C4-2B (cell line): ENCODE results near the gene TRUB1.

ENCODE experiments used
- H3K27ac ChIP-seq: fragments of 450-650 bp; 2 replicates; pipeline ENCODE4 v1.5.1; 2017
- CTCF ChIP-seq: fragments of 450-650 bp; conservative IDR thresholded peaks from 2 replicates; pipeline ENCODE4 v1.5.1; 2017; ENCODE audit warnings: mild to moderate bottlenecking
- ZFX ChIP-seq: fragments of 450-650 bp; IDR thresholded peaks from 2 replicates; pipeline ENCODE4 v1.6.1; 2017

Gene TRUB1

DNA sequence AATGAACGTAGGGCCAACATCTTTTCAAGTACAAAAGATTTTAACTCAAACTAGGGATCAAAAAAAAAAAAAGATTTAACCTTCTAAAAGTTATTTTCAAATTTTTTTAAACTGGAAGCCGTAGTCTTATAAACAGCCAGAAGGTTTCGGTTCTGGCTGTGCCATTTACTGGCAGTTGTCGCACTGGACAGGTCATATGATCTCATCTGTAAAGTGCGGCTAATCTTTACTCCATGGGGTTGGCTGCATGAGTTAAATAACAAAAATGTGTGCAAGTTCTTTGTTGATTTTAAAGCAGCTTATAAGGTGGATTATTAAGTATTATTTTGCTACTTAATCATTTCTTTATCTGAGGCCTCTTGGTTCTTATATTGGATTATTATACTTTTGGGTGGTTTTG, 36.6 kb downstream of the TRUB1 start:
- TF ChIP-seq CTCF (no peak), ZFX (no peak)

GRCh38 chr10:114975091-114975490, 37.1 kb downstream of the TRUB1 start:
- TF ChIP-seq ZFX (no peak), CTCF (no peak)
- no peak overlapping the region for H3K27ac ChIP-seq

More for the DNA sequence above, 36.6 kb downstream of the TRUB1 start:
- no peak overlapping the region for H3K27ac ChIP-seq

GRCh38 chr10:114982989-114983388, 45.0 kb downstream of the TRUB1 start:
- no peak overlapping the region for H3K27ac ChIP-seq
- TF ChIP-seq ZFX = no peak
- TF ChIP-seq CTCF = no peak

DNA sequence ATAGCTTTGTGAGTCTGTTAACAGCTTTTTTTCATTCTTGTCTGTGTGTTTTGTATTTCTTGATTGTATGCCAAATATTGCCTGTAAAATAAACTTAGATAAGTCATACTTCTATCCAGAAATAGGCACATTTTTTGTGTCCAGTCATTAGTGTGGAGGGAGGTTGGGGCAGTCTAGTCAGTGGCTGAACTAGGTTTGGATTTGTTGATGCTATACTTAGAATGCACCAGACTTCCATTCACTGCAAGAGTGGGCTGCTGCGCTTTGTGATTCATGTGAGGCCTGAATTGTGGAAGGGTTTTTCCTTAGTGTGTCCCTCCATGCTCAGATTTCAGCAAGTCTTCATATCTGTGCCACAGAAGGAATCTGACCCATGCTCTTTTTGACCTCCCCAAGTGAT, 50.0 kb downstream of the TRUB1 start:
- TF ChIP-seq CTCF = no peak
- TF ChIP-seq ZFX = no peak
- no peak overlapping the region for H3K27ac ChIP-seq

- TF ChIP-seq CTCF (no peak), ZFX (no peak)
- no peak overlapping the region for H3K27ac ChIP-seq
Measured at GRCh38 chr10:114990586-114990985, 52.6 kb downstream of the TRUB1 start.

DNA sequence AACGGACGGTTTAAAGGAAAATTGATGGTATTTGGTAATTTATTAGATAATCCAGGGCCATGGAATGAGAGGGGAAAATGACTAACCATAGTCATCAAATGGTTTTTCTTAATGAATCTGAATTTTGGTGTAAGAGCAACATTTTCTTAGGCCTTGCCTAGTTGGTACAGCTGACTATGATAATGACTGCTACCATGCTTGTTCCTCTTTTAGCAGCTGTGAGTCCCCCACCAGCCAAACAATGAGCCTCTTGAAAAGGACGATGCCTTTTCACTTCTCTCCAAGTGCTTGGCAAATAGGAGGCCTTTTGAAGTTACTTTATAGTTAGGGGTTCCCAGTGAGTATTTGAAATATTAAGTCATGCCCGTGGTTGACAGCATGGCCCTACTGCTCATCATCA, 53.0 kb downstream of the TRUB1 start:
- no peak overlapping the region for H3K27ac ChIP-seq
- no peak for TF ChIP-seq CTCF
- TF ChIP-seq ZFX = no peak

GRCh38 chr10:114992189-114992775, 54.3 kb downstream of the TRUB1 start:
- no peak for TF ChIP-seq CTCF
- no peak for TF ChIP-seq ZFX
- no peak overlapping the region for H3K27ac ChIP-seq
